A549 (cell line): ENCODE measurements around the gene SH3RF3. TPM values are rescaled to one million over a fixed set of nuclear protein-coding genes. Genes with fewer than 3 reads are reported as not detected.

Source experiments
- ATAC-seq, 2 experiments: fragments of 200-7000 bp in 1 of 2; fragments of >200 bp in 1 of 2; cut with Nextera tagmentation in 1 of 2; cut with Tn5 transposase in 1 of 2; 3 replicates each; pipeline versions ENCODE4 v1.8.0 to v1.9.1; 2018 to 2020; ENCODE audit warnings: mild to moderate bottlenecking in 1 of 2, moderate library complexity in 1 of 2
- CTCF ChIA-PET: fragments of 300-600 bp; sonication (Branson Sonifier 250); formaldehyde crosslinking; extraction: SDS; loops from one replicate; lab custom pipeline; 2021; ENCODE audit warnings: antibody characterized with exemption, inconsistent platforms; lab: Yijun Ruan, JAX
- POLR2A ChIA-PET: fragments of 350-600 bp; formaldehyde crosslinking; extraction: SDS; loops from one replicate; lab custom pipeline; 2021; ENCODE audit warnings: antibody characterized with exemption, inconsistent platforms; lab: Yijun Ruan, JAX
- DNase-seq, 2 experiments: peaks; one replicate each; pipeline versions ENCODE4 v3.0.0 to v3.0.0-alpha.2; 2011 to 2016; ENCODE audit warnings: low read depth in 1 of 2, low spot score in 1 of 2
- FAIRE-seq: peaks from 2 replicates; lab custom pipeline; 2011; peaks lifted over from hg19 to GRCh38; lab: Jason Lieb, UNC
- H3K27ac ChIP-seq, 2 experiments: fragments of >200 bp; sonication (Bioruptor Twin); formaldehyde crosslinking; 3 replicates each; pipeline ENCODE4 v1.5.1; 2016 to 2017
- H3K4me1 ChIP-seq: fragments of >200 bp; sonication (Bioruptor Twin); formaldehyde crosslinking; 3 replicates; pipeline ENCODE4 v1.6.1; 2016
- H3K4me2 ChIP-seq: fragments of >200 bp; sonication (Bioruptor Twin); formaldehyde crosslinking; 3 replicates; pipeline ENCODE4 v1.6.1; 2016
- H3K4me3 ChIP-seq: fragments of >200 bp; sonication (Bioruptor Twin); formaldehyde crosslinking; 3 replicates; pipeline ENCODE4 v1.5.1; 2016
- H3K9me3 ChIP-seq: fragments of >200 bp; sonication (Bioruptor Twin); formaldehyde crosslinking; 3 replicates; pipeline ENCODE4 v1.6.1; 2016
- CBX2 ChIP-seq: fragments of 200-600 bp; sonication (generic); IDR thresholded peaks from 2 replicates; pipeline ENCODE4 v1.6.1; 2016; ENCODE audit warnings: low read depth, mild to moderate bottlenecking, borderline replicate concordance
- CBX8 ChIP-seq: fragments of 200-600 bp; sonication (generic); IDR thresholded peaks from 2 replicates; pipeline ENCODE4 v1.6.1; 2016
- CEBPB ChIP-seq, 2 experiments: fragments of >200 bp in 1 of 2; sonication (Bioruptor Twin) in 1 of 2; formaldehyde crosslinking in 1 of 2; IDR thresholded peaks; 2 replicates each; pipeline ENCODE4 v1.6.1; 2012 to 2016
- CHD2 ChIP-seq: fragments of 150-350 bp; IDR thresholded peaks from 2 replicates; pipeline ENCODE4 v1.6.1; 2014; ENCODE audit warnings: low read length; ENCODE audit not compliant: partially characterized antibody
- CTCF ChIP-seq: fragments of >200 bp; sonication (Bioruptor Twin); formaldehyde crosslinking; IDR thresholded peaks from 3 replicates; pipeline ENCODE4 v1.5.1; 2016
- E2F6 ChIP-seq: IDR thresholded peaks from 2 replicates; pipeline ENCODE4 v1.6.1; 2012; ENCODE audit warnings: low read depth, borderline replicate concordance
- ELK1 ChIP-seq: fragments of 150-350 bp; IDR thresholded peaks from 2 replicates; pipeline ENCODE4 v1.6.1; 2014; ENCODE audit warnings: low read depth, mild to moderate bottlenecking, low read length
- FOSL2 ChIP-seq, 2 experiments: fragments of 450-650 bp in 1 of 2; fragments of >200 bp in 1 of 2; sonication (Bioruptor Twin) in 1 of 2; formaldehyde crosslinking; IDR thresholded peaks; 2 replicates each; pipeline versions ENCODE4 v1.5.0 to v1.6.1; 2016 to 2020; ENCODE audit warnings: mild to moderate bottlenecking in 1 of 2, moderate library complexity in 1 of 2
- HDAC2 ChIP-seq: fragments of 200-600 bp; sonication (generic); IDR thresholded peaks from 2 replicates; pipeline ENCODE4 v1.6.1; 2016
- JUN ChIP-seq, 2 experiments: fragments of >200 bp; sonication (Bioruptor Twin); formaldehyde crosslinking; IDR thresholded peaks; 2 replicates in 1 of 2; 3 replicates in 1 of 2; pipeline ENCODE4 v1.6.1; 2016 to 2017
- KDM5A ChIP-seq: fragments of 200-600 bp; sonication (generic); IDR thresholded peaks from 2 replicates; pipeline ENCODE4 v1.6.1; 2016; ENCODE audit warnings: antibody characterized with exemption, mild to moderate bottlenecking
- MAFK ChIP-seq: fragments of 450-650 bp; IDR thresholded peaks from 2 replicates; pipeline ENCODE4 v1.6.1; 2014; ENCODE audit not compliant: partially characterized antibody
- MAX ChIP-seq: IDR thresholded peaks from 2 replicates; pipeline ENCODE4 v1.6.1; 2012
- NFE2L2 ChIP-seq: fragments of 150-350 bp; conservative IDR thresholded peaks from 2 replicates; pipeline ENCODE4 v1.6.1; 2014; ENCODE audit warnings: low read length
- POLR2A ChIP-seq: IDR thresholded peaks from 2 replicates; pipeline ENCODE4 v1.6.1; 2012; ENCODE audit warnings: mild to moderate bottlenecking, low read length
- RFX5 ChIP-seq: fragments of 450-650 bp; IDR thresholded peaks from 2 replicates; pipeline ENCODE4 v1.7.1; 2014; ENCODE audit warnings: antibody characterized with exemption, mild to moderate bottlenecking, moderate library complexity
- SMC3 ChIP-seq: fragments of >200 bp; sonication (Bioruptor Twin); formaldehyde crosslinking; IDR thresholded peaks from 3 replicates; pipeline ENCODE4 v1.6.1; 2018; ENCODE audit warnings: inconsistent platforms
- USF2 ChIP-seq: fragments of 450-650 bp; IDR thresholded peaks from 2 replicates; pipeline ENCODE4 v1.6.1; 2014; ENCODE audit warnings: antibody characterized with exemption
- ZNF302 ChIP-seq: fragments of 250-450 bp; sonication (Bioruptor Pico); IDR thresholded peaks from 2 replicates; pipeline ENCODE4 v1.9.0; 2021; ENCODE audit warnings: inconsistent platforms, mild to moderate bottlenecking, moderate library complexity
- ZSCAN20 ChIP-seq: fragments of 250-450 bp; sonication (Bioruptor Pico); IDR thresholded peaks from 2 replicates; pipeline ENCODE4 v1.8.0; 2022; ENCODE audit warnings: mild to moderate bottlenecking, moderate library complexity
- WGBS: methylation state at CpG from one replicate; pipeline ENCODE4 v1.1.6; 2017; ENCODE audit errors: missing lambda C conversion rate; 5-methylcytosine and 5-hydroxymethylcytosine counted together
- polyA plus RNA-seq, 4 experiments: library from polyadenylated mRNA; depleted of rRNA in 3 of 4; stranded (reverse); fragments of >200 nt; fragmentation: RNase III in 1 of 4; extraction: RNeasy Plus Mini Kit Qiagen cat#74134 plus additional on column Dnase treatment in 1 of 4; gene quantifications; 2 replicates in 3 of 4; 3 replicates in 1 of 4; pipeline ENCODE4 v1.2.3, GENCODE V29; 2011 to 2017

SH3RF3 gene
- polyA plus RNA-seq, 2 of the 4 experiments (the other 2 are of a cell fraction): 0.04 to 0.21 TPM

GRCh38 chr2:109422071-109422757 is 293.2 kb downstream of the SH3RF3 start:
- Histone ChIP-seq H3K9me3 (no peaks in the 10 kb centered on the region), H3K27ac (no peak overlapping the region), H3K4me2 (no peak overlapping the region)
- DNase-seq: no peak
- POLR2A ChIA-PET: no interaction called here
- no peak for TF ChIP-seq CBX2
- no peak for TF ChIP-seq KDM5A
- no peak for TF ChIP-seq MAX
- no peak for TF ChIP-seq MAFK
- no peak for TF ChIP-seq CBX8
- no peak for TF ChIP-seq RFX5
- TF ChIP-seq, all 56 proteins: peak for 0
- H3K4me1 ChIP-seq: no peaks in the 10 kb centered on the region
- CTCF ChIA-PET: interaction anchor here (0.6 kb wide), 1 partner anchor 81 kb away, joined by 3 read pairs; no protein-coding TSS in a partner anchor
- WGBS: 58% methylated on average over 9 of the region's 10 CpGs
- ATAC-seq (no peak), FAIRE-seq (no peak)
- no peak overlapping the region for H3K4me3 ChIP-seq

GRCh38 chr2:109422758-109423500 is 293.9 kb downstream of the SH3RF3 start:
- Histone ChIP-seq H3K27ac (no peak overlapping the region), H3K9me3 (no peaks in the 10 kb centered on the region), H3K4me3 (no peak overlapping the region), H3K4me1 (no peaks in the 10 kb centered on the region), H3K4me2 (no peak overlapping the region)
- CTCF ChIA-PET: no interaction called here
- FAIRE-seq (no peak), ATAC-seq (no peak), DNase-seq (no peak)
- POLR2A ChIA-PET: no interaction called here
- TF ChIP-seq ELK1: no peak
- no peak for TF ChIP-seq CHD2
- no peak for TF ChIP-seq NFE2L2
- TF ChIP-seq CTCF: no peak
- no peak for TF ChIP-seq MAX
- TF ChIP-seq KDM5A: no peak
- TF ChIP-seq JUN (IDR thresholded peaks at IDR 0.05): no peak
- 61% methylated on average over 12 of the region's 16 CpGs for WGBS

GRCh38 chr2:109423556-109424359 is 294.8 kb downstream of the SH3RF3 start:
- Histone ChIP-seq H3K4me1 (no peaks in the 10 kb centered on the region), H3K9me3 (no peaks in the 10 kb centered on the region), H3K4me2 (no peak overlapping the region), H3K27ac (no peak overlapping the region), H3K4me3 (no peak overlapping the region)
- CTCF ChIA-PET: no interaction called here
- ATAC-seq (0 out of 6 replicates have a peak, but pooled peaks of 1 of the 2 experiments have one; percentile 34), FAIRE-seq (no peak), DNase-seq (no peak)
- TF ChIP-seq SMC3 (no peak), MAFK (no peak), POLR2A (no peak), ZNF302 (CRISPR knock-in tag) (no peak), CTCF (no peak), KDM5A (no peak), USF2 (no peak), ZSCAN20 (CRISPR knock-in tag) (no peak), E2F6 (no peak), CEBPB (IDR thresholded peaks at IDR 0.05) (no peak), HDAC2 (no peak), CBX2 (no peak), FOSL2 (IDR thresholded peaks at IDR 0.05) (no peak), FOSL2 (CRISPR knock-in tag; IDR thresholded peaks at IDR 0.05) (no peak)
- POLR2A ChIA-PET: no interaction called here
- 70% methylated on average over 19 of the region's 22 CpGs for WGBS
